Measurements from ENCODE around the gene SGK1. TPM values are rescaled to one million over a fixed set of nuclear protein-coding genes. Genes with fewer than 3 reads are reported as not detected.

SGK1 gene
- total and polyA plus RNA-seq, 2 experiments from 2014 or later, result 145 to 161 TPM

DNA sequence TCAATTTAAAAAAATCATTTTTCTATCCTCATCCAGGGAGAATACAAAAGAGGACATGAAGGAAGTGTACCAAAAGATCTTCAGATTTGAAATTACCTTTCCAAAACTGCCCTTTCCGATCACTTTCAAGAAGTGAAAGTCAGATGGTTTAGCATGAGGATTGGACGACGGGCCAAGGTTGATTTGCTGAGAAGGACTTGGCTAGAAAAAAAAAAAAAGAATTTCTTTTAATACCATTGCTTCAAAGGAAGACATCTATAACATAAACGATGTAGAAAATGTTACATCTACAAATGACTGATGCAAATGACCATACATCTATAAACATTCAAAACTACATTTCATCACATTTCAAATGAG, 144.6 kb downstream of the SGK1 start:
- peaks cover 5% of the 10 kb centered on the region for H3K36me3 ChIP-seq (replicated peaks; ENCODE audit: insufficient read depth, low read depth)

DNA sequence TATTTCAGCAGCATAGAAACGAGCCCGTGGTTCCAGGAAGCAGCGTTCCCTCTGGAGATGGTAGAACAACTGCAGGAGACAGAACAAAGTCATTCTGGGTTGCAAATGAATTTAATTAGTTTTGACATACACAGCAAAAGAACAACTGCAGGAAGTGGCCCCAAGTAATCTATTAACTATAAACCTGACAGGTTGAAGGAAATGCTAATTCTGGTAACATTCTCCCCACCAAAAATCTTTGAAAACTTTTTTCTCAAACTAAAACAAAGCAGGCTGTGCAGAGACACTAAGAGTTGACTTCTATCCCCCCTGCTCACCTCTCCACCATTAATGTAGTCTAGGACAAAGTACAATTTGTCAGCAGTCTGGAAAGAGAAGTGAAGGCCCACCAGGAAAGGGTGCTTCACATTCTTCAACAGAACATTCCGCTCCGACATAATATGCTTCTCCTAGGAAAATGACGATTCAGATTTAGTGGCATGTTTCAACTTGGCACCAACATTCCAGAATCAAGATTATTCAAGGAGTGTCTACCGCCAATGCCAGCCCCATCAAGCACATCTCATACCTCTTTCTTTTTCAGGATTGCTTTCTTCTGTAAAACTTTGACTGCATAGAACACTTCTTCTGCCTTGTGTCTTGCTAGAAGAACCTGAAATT, 145.1 kb downstream of the SGK1 start:
- Histone ChIP-seq H3K4me1 (ENCODE audit: insufficient read depth) (peaks cover 15% of the 10 kb centered on the region), H3K27ac (peak overlapping the region; percentile 28), H2AFZ (no peak overlapping the region), H3K9me3 (ENCODE audit: low read depth) (no peaks in the 10 kb centered on the region), H3K79me2 (peaks cover 32% of the 10 kb centered on the region), H3K27me3 (no peaks in the 10 kb centered on the region), H3K4me2 (peak overlapping the region; percentile 94), H4K20me1 (ENCODE audit: insufficient read depth, poor library complexity, severe bottlenecking) (peaks cover 26% of the 10 kb centered on the region), H3K9me2 (replicated peaks; ENCODE audit: insufficient read depth) (no peaks in the 10 kb centered on the region), H3K4me3 (peak overlapping the region; percentile 79), H3K36me3 (replicated peaks; ENCODE audit: insufficient read depth, low read depth) (peaks cover 5% of the 10 kb centered on the region)
- WGBS (ENCODE audit: low lambda C conversion rate, missing lambda C conversion rate), result 76% methylated on average over 7 of the region's 7 CpGs
- TF ChIP-seq EZH2phosphoT487 (IDR thresholded peaks at IDR 0.05; ENCODE audit: low read depth, severe bottlenecking, unreplicated experiment) (no peak), EZH2 (IDR thresholded peaks at IDR 0.05; ENCODE audit: borderline replicate concordance) (no peak)
- TF ChIP-seq, protein P1, sequence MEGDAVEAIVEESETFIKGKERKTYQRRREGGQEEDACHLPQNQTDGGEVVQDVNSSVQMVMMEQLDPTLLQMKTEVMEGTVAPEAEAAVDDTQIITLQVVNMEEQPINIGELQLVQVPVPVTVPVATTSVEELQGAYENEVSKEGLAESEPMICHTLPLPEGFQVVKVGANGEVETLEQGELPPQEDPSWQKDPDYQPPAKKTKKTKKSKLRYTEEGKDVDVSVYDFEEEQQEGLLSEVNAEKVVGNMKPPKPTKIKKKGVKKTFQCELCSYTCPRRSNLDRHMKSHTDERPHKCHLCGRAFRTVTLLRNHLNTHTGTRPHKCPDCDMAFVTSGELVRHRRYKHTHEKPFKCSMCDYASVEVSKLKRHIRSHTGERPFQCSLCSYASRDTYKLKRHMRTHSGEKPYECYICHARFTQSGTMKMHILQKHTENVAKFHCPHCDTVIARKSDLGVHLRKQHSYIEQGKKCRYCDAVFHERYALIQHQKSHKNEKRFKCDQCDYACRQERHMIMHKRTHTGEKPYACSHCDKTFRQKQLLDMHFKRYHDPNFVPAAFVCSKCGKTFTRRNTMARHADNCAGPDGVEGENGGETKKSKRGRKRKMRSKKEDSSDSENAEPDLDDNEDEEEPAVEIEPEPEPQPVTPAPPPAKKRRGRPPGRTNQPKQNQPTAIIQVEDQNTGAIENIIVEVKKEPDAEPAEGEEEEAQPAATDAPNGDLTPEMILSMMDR (IDR thresholded peaks at IDR 0.05; ENCODE audit: poor library complexity), result no peak
- DNase-seq (ENCODE audit: low spot score), result no peak

More for the DNA sequence above, 144.6 kb downstream of the SGK1 start:
- Histone ChIP-seq H3K79me2 (peaks cover 32% of the 10 kb centered on the region), H3K4me3 (peak overlapping the region; percentile 79), H2AFZ (no peak overlapping the region), H4K20me1 (ENCODE audit: insufficient read depth, poor library complexity, severe bottlenecking) (peaks cover 26% of the 10 kb centered on the region), H3K9me3 (ENCODE audit: low read depth) (no peaks in the 10 kb centered on the region), H3K27me3 (no peaks in the 10 kb centered on the region), H3K27ac (peak overlapping the region; percentile 6), H3K4me1 (ENCODE audit: insufficient read depth) (peaks cover 15% of the 10 kb centered on the region), H3K9me2 (replicated peaks; ENCODE audit: insufficient read depth) (no peaks in the 10 kb centered on the region), H3K4me2 (peak overlapping the region; percentile 94)
- TF ChIP-seq, protein P1 (IDR thresholded peaks at IDR 0.05; ENCODE audit: poor library complexity), result no peak
- TF ChIP-seq EZH2 (IDR thresholded peaks at IDR 0.05; ENCODE audit: borderline replicate concordance) (no peak), EZH2phosphoT487 (IDR thresholded peaks at IDR 0.05; ENCODE audit: low read depth, severe bottlenecking, unreplicated experiment) (no peak)
- 71% methylated on average over 4 of the region's 4 CpGs for WGBS (ENCODE audit: low lambda C conversion rate, missing lambda C conversion rate)
- no peak for DNase-seq (ENCODE audit: low spot score)

DNA sequence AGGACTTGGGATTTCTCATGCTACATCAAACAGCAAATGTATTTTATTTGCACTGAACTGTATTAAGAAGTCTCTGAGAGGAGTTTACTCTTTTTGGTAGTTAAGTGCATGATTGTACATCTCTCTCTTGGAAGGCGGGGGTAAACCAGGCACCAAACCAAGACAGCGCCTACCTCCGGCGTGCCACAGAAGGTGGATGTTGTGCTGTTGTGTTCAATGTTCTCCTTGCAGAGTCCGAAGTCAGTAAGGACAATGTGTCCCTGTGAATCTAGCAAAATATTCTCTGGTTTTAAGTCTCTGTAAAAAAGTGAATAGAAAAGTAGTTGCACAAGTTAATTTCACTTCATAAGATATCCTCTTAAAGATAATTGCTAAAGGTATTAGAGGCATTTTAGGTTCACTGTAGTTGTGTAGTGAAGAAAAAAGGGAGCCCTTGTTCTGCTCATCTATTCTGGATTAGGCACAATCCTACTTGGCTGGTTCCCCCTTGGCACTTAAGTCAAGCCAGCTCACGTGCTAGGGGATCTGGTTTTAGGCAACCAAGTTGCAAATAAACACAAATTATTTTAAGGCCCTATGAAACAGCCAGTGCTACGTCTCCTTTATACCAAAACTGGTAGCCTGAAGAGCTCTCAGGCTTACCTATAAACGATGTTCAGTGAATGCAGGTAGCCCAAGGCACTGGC, 145.7 kb downstream of the SGK1 start:
- no peaks in the 10 kb centered on the region for H3K9me3 ChIP-seq (ENCODE audit: low read depth)
- 83% methylated on average over 8 of the region's 8 CpGs for WGBS (ENCODE audit: low lambda C conversion rate, missing lambda C conversion rate)
- peaks cover 5% of the 10 kb centered on the region for H3K36me3 ChIP-seq (replicated peaks; ENCODE audit: insufficient read depth, low read depth)
- H3K79me2 ChIP-seq, result peaks cover 32% of the 10 kb centered on the region
- H3K4me2 ChIP-seq, result peak overlapping the region; percentile 94
- H4K20me1 ChIP-seq (ENCODE audit: insufficient read depth, poor library complexity, severe bottlenecking), result peaks cover 26% of the 10 kb centered on the region
- H3K27ac ChIP-seq, result peak overlapping the region; percentile 28
- H3K9me2 ChIP-seq (replicated peaks; ENCODE audit: insufficient read depth), result no peaks in the 10 kb centered on the region
- peak overlapping the region; percentile 79 for H3K4me3 ChIP-seq
- DNase-seq (ENCODE audit: low spot score), result no peak
- H3K4me1 ChIP-seq (ENCODE audit: insufficient read depth), result peaks cover 15% of the 10 kb centered on the region
- H2AFZ ChIP-seq, result no peak overlapping the region
- TF ChIP-seq, protein P1 (IDR thresholded peaks at IDR 0.05; ENCODE audit: poor library complexity), result no peak
- TF ChIP-seq EZH2 (IDR thresholded peaks at IDR 0.05; ENCODE audit: borderline replicate concordance), result no peak
- TF ChIP-seq EZH2phosphoT487 (IDR thresholded peaks at IDR 0.05; ENCODE audit: low read depth, severe bottlenecking, unreplicated experiment), result no peak
- no peaks in the 10 kb centered on the region for H3K27me3 ChIP-seq

Data from hepatocyte (in vitro differentiated cells).